Hepatocyte (in vitro differentiated cells): Measurements from ENCODE around the gene OR9A2.
A peak's percentile ranks its signal among the peaks of the same experiment; 100 is the strongest.

Experiments used
- EZH2 ChIP-seq: fragments of 200-600 bp; sonication (generic); IDR thresholded peaks from 2 replicates; pipeline ENCODE4 v1.6.1; 2016; ENCODE audit warnings: antibody characterized with exemption, mild to moderate bottlenecking, borderline replicate concordance
- EZH2phosphoT487 ChIP-seq: fragments of 200-600 bp; sonication (generic); IDR thresholded peaks from one replicate; pipeline ENCODE4 v1.6.1; 2018; ENCODE audit warnings: antibody characterized with exemption, mild to moderate bottlenecking, low read depth, moderate library complexity; ENCODE audit not compliant: unreplicated experiment, severe bottlenecking
- TF ChIP-seq, protein P1 (sequence below): fragments of 200-600 bp; sonication (generic); IDR thresholded peaks from 2 replicates; pipeline ENCODE4 v1.5.1; 2016; ENCODE audit warnings: antibody characterized with exemption, mild to moderate bottlenecking; ENCODE audit not compliant: poor library complexity

DNA sequence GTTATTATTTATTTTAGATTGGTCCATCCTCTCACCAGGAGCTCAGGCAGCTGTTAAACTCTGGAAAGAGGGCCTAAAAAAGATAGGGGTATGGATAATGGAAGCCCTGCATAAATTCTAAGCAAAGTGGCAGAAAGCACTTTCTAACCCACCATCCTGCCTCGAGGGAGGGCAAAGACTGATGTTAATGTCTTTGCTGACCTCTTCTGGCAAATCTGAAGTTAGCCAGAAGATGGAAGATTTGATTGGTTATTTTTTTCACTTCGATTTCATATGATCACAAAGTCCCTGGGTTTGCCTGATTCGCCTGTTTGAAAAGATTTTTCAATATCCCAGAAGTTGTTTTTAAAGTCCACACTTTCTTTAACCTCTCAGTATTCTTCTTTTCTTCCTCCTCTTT, 24.8 kb downstream of the OR9A2 start:
- TF ChIP-seq, protein P1, sequence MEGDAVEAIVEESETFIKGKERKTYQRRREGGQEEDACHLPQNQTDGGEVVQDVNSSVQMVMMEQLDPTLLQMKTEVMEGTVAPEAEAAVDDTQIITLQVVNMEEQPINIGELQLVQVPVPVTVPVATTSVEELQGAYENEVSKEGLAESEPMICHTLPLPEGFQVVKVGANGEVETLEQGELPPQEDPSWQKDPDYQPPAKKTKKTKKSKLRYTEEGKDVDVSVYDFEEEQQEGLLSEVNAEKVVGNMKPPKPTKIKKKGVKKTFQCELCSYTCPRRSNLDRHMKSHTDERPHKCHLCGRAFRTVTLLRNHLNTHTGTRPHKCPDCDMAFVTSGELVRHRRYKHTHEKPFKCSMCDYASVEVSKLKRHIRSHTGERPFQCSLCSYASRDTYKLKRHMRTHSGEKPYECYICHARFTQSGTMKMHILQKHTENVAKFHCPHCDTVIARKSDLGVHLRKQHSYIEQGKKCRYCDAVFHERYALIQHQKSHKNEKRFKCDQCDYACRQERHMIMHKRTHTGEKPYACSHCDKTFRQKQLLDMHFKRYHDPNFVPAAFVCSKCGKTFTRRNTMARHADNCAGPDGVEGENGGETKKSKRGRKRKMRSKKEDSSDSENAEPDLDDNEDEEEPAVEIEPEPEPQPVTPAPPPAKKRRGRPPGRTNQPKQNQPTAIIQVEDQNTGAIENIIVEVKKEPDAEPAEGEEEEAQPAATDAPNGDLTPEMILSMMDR: peak; percentile 54
- TF ChIP-seq EZH2phosphoT487: no peak
- TF ChIP-seq EZH2: no peak
